IMR-90 (cell line): ENCODE data around the gene ASB7. TPM values are rescaled to one million over a fixed set of nuclear protein-coding genes. Genes with fewer than 3 reads are reported as not detected.

Experiments used
- ATAC-seq: fragments of 200-7000 bp; cut with Tn5 transposase; 2 replicates; pipeline ENCODE4 v1.9.1; 2020; ENCODE audit warnings: low read depth, mild to moderate bottlenecking, moderate library complexity
- BruUV-seq: library from RNA; stranded (reverse); fragments of 400-500 nt; replicated peaks from 2 replicates; lab custom pipeline; 2021; lab: Mats Ljungman, UMichigan
- CTCF ChIA-PET: fragments of 300-600 bp; formaldehyde crosslinking; extraction: SDS; loops from one replicate; lab custom pipeline; 2021; ENCODE audit warnings: antibody characterized with exemption; lab: Yijun Ruan, JAX
- POLR2A ChIA-PET: fragments of 300-600 bp; sonication (Branson Sonifier 250); formaldehyde crosslinking; loops from one replicate; lab custom pipeline; 2022; ENCODE audit warnings: antibody characterized with exemption; ENCODE audit not compliant: unreplicated experiment; lab: Charles Lee
- DNase-seq: peaks from one replicate; pipeline ENCODE4 v3.0.0; 2013
- H2AFZ ChIP-seq: replicated peaks from 2 replicates; pipeline ENCODE3; 2013; ENCODE audit warnings: low read length, mild to moderate bottlenecking; ENCODE audit not compliant: poor library complexity
- H2AK5ac ChIP-seq: 2 replicates; pipeline ENCODE4 v1.6.1; 2013; ENCODE audit warnings: low read depth, low read length, inconsistent platforms
- H2AK9ac ChIP-seq: replicated peaks from 2 replicates; pipeline ENCODE3; 2013; ENCODE audit warnings: mild to moderate bottlenecking, low read depth, low read length, moderate library complexity; ENCODE audit not compliant: poor library complexity
- H2BK120ac ChIP-seq: 2 replicates; pipeline ENCODE4 v1.6.1; 2013; ENCODE audit warnings: low read depth, low read length, inconsistent platforms
- H2BK15ac ChIP-seq: 3 replicates; pipeline ENCODE4 v1.6.1; 2013; ENCODE audit warnings: low read depth, low read length, inconsistent platforms
- H2BK20ac ChIP-seq: 2 replicates; pipeline ENCODE4 v1.6.1; 2013; ENCODE audit warnings: low read depth, mild to moderate bottlenecking, inconsistent platforms, low read length, moderate library complexity
- H2BK5ac ChIP-seq: 2 replicates; pipeline ENCODE4 v1.6.1; 2013; ENCODE audit warnings: mild to moderate bottlenecking, low read depth, low read length, inconsistent platforms; ENCODE audit not compliant: poor library complexity, severe bottlenecking
- H3K14ac ChIP-seq: replicated peaks from 2 replicates; pipeline ENCODE4 v1.6.1; 2013; ENCODE audit warnings: low read depth, low read length, inconsistent platforms
- H3K18ac ChIP-seq: 2 replicates; pipeline ENCODE4 v1.6.1; 2013; ENCODE audit warnings: low read depth, low read length, control low read depth
- H3K23ac ChIP-seq: 2 replicates; pipeline ENCODE4 v1.6.1; 2013; ENCODE audit warnings: low read depth, low read length, inconsistent platforms
- H3K27ac ChIP-seq: 2 replicates; pipeline ENCODE4 v1.5.1; 2013; ENCODE audit warnings: mild to moderate bottlenecking, control low read depth, low read length; ENCODE audit not compliant: insufficient read depth
- H3K27me3 ChIP-seq: 2 replicates; pipeline ENCODE4 v1.6.1; 2013; ENCODE audit warnings: low read length; ENCODE audit not compliant: control insufficient read depth, insufficient read depth
- H3K36me3 ChIP-seq: 2 replicates; pipeline ENCODE4 v1.6.1; 2013; ENCODE audit warnings: low read length, mixed read lengths; ENCODE audit not compliant: control insufficient read depth, insufficient read depth
- H3K4ac ChIP-seq: 2 replicates; pipeline ENCODE4 v1.6.1; 2013; ENCODE audit warnings: low read depth, low read length, inconsistent platforms
- H3K4me1 ChIP-seq: 2 replicates; pipeline ENCODE4 v1.6.1; 2013; ENCODE audit warnings: low read length, mixed read lengths; ENCODE audit not compliant: control insufficient read depth, insufficient read depth
- H3K4me2 ChIP-seq: 2 replicates; pipeline ENCODE4 v1.6.1; 2013; ENCODE audit warnings: low read depth, mild to moderate bottlenecking, control low read depth, low read length, moderate library complexity
- H3K4me3 ChIP-seq: 2 replicates; pipeline ENCODE4 v1.5.1; 2013; ENCODE audit warnings: low read depth, mild to moderate bottlenecking, control low read depth, low read length, moderate library complexity; ENCODE audit not compliant: insufficient read depth
- H3K56ac ChIP-seq: 2 replicates; pipeline ENCODE4 v1.6.1; 2013; ENCODE audit warnings: low read length, inconsistent platforms; ENCODE audit not compliant: insufficient read depth; ENCODE audit errors: extremely low read depth
- H3K79me1 ChIP-seq, 2 experiments: 2 replicates each; pipeline ENCODE4 v1.6.1; 2013; ENCODE audit warnings: low read length in 2 of 2, inconsistent platforms in 1 of 2, low read depth in 1 of 2
- H3K9ac ChIP-seq: 2 replicates; pipeline ENCODE4 v1.6.1; 2013; ENCODE audit warnings: low read depth, low read length, control low read depth
- H3K9me1 ChIP-seq: 2 replicates; pipeline ENCODE4 v1.6.1; 2013; ENCODE audit warnings: low read length, inconsistent platforms; ENCODE audit not compliant: insufficient read depth
- H3K9me3 ChIP-seq: 2 replicates; pipeline ENCODE4 v1.6.1; 2013; ENCODE audit warnings: low read length; ENCODE audit not compliant: control insufficient read depth, insufficient read depth
- H4K20me1 ChIP-seq: 2 replicates; pipeline ENCODE4 v1.6.1; 2013; ENCODE audit warnings: low read length, inconsistent platforms; ENCODE audit not compliant: insufficient read depth
- H4K5ac ChIP-seq: 2 replicates; pipeline ENCODE4 v1.6.1; 2013; ENCODE audit warnings: mild to moderate bottlenecking, low read depth, low read length, control low read depth
- H4K8ac ChIP-seq, 2 experiments: 2 replicates each; pipeline ENCODE4 v1.6.1; 2013; ENCODE audit warnings: low read depth in 2 of 2, low read length in 2 of 2, control low read depth in 1 of 2, inconsistent platforms in 1 of 2
- H4K91ac ChIP-seq: 2 replicates; pipeline ENCODE4 v1.6.1; 2013; ENCODE audit warnings: low read depth, low read length, inconsistent platforms; ENCODE audit not compliant: insufficient read depth
- POLR2A ChIP-seq: IDR thresholded peaks from 2 replicates; pipeline ENCODE4 v1.6.1; 2012; ENCODE audit warnings: mild to moderate bottlenecking, low read depth, low read length
- RAD21 ChIP-seq: IDR thresholded peaks from 2 replicates; pipeline ENCODE4 v1.6.1; 2012; ENCODE audit warnings: low read length, improper control_type of control experiment
- SMC3 ChIP-seq: fragments of 150-350 bp; IDR thresholded peaks from 2 replicates; pipeline ENCODE4 v1.6.1; 2016; ENCODE audit warnings: low read depth, mild to moderate bottlenecking, antibody characterized with exemption, low read length, moderate library complexity
- WGBS, 2 experiments: methylation state at CpG; one replicate each; pipeline versions ENCODE4 v1.1.5 to v1.1.7; 2013; ENCODE audit warnings: missing lambda C conversion rate in 2 of 2; ENCODE audit not compliant: insufficient read length in 1 of 2; ENCODE audit errors: extremely low coverage in 2 of 2; 5-methylcytosine and 5-hydroxymethylcytosine counted together
- dilution Hi-C: fragments of 300-500 bp; cut with HindIII; formaldehyde crosslinking; loops from one replicate; pipeline ENCODE4 v1.14.3; 2018; ENCODE audit warnings: low sequenced_read_pairs; ENCODE audit not compliant: unreplicated experiment
- in situ Hi-C: fragments of 300-500 bp; cut with MboI; formaldehyde crosslinking; loops from 3 replicates; pipeline ENCODE4 v1.14.3; 2019; ENCODE audit warnings: low sequenced_read_pairs, inconsistent platforms, mixed read lengths
- intact Hi-C: fragments of 100-400 bp; cut with micrococcal nuclease; formaldehyde crosslinking; loops from 2 replicates; pipeline ENCODE4 v1.10.0; 2022
- polyA plus RNA-seq, 3 experiments: library from polyadenylated mRNA; depleted of rRNA; stranded (reverse); fragments of >200 nt; gene quantifications; 2 replicates each; pipeline ENCODE4 v1.2.3, GENCODE V29; 2012; ENCODE audit warnings: low replicate concordance in 1 of 3
- total RNA-seq: library from RNA; depleted of rRNA; stranded (reverse); fragments of >200 nt; gene quantifications from 2 replicates; pipeline ENCODE4 v1.2.3, GENCODE V29; 2012
- TF ChIP-seq, protein P1 (sequence below): conservative IDR thresholded peaks from 2 replicates; pipeline ENCODE4 v1.5.1; 2012; ENCODE audit warnings: mild to moderate bottlenecking, low read depth, low read length, improper control_type of control experiment
- TF ChIP-seq, protein P2 (sequence below): fragments of 150-350 bp; IDR thresholded peaks from 2 replicates; pipeline ENCODE4 v1.6.1; 2016; ENCODE audit warnings: low read depth, mild to moderate bottlenecking, low read length, moderate library complexity, borderline replicate concordance

The ASB7 gene
- total and polyA plus RNA-seq, 2 of the 4 experiments (the other 2 are of a cell fraction): 7.7 to 16.7 TPM

DNA sequence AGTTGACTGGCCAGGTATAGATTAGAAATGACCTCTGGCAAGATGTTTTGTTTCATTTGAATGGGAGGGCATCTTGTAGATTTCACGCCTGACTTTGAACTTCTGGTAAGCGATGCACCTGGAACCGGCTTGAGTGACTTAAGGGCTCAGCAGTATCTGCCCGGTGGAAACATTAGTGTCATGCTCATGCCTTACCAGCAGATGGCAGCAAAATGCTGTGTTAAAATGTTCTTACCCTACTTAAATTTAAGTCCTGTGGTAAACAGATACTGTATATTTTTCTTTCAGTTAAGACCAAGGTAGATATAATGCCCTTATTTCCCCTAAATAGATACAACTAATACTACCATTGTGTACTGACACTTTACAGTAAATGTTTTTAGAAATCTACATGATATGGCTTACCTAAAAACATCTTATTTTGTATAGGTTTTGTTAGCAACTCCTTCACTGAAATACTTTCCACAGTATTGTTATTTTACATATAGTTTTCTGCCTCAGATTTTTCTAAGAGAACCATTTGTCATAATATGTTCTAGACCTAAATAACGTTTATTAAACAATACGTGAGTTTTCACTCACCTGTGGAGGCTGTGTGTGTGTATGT, 25.5 kb downstream of the ASB7 start:
- POLR2A ChIA-PET: no interaction called here
- H3K4me3 ChIP-seq: no peak overlapping the region
- no peak overlapping the region for H3K27ac ChIP-seq
- peak; percentile 82 for DNase-seq
- H3K9ac ChIP-seq: no peak overlapping the region
- no peak overlapping the region for H3K14ac ChIP-seq
- no peak overlapping the region for H3K4ac ChIP-seq
- no peaks in the 10 kb centered on the region for H3K27me3 ChIP-seq
- intact Hi-C loops (loop anchor here (1.0 to 5.0 kb wide), 4 partner anchors 245 to 629 kb away; no protein-coding TSS in a partner anchor), in situ Hi-C loops (no loop called here), dilution Hi-C loops (loop anchor here (25.0 kb wide), 1 partner anchor 384 kb away; no protein-coding TSS in a partner anchor)
- no peak overlapping the region for H4K5ac ChIP-seq
- no peaks in the 10 kb centered on the region for H3K9me1 ChIP-seq
- TF ChIP-seq POLR2A (0 out of 2 replicates have a peak, but pooled peaks have one; percentile 23), SMC3 (peak; percentile 91), RAD21 (peak; percentile 86)
- TF ChIP-seq, protein P1, sequence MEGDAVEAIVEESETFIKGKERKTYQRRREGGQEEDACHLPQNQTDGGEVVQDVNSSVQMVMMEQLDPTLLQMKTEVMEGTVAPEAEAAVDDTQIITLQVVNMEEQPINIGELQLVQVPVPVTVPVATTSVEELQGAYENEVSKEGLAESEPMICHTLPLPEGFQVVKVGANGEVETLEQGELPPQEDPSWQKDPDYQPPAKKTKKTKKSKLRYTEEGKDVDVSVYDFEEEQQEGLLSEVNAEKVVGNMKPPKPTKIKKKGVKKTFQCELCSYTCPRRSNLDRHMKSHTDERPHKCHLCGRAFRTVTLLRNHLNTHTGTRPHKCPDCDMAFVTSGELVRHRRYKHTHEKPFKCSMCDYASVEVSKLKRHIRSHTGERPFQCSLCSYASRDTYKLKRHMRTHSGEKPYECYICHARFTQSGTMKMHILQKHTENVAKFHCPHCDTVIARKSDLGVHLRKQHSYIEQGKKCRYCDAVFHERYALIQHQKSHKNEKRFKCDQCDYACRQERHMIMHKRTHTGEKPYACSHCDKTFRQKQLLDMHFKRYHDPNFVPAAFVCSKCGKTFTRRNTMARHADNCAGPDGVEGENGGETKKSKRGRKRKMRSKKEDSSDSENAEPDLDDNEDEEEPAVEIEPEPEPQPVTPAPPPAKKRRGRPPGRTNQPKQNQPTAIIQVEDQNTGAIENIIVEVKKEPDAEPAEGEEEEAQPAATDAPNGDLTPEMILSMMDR: peak; percentile 86
- TF ChIP-seq, protein P2, sequence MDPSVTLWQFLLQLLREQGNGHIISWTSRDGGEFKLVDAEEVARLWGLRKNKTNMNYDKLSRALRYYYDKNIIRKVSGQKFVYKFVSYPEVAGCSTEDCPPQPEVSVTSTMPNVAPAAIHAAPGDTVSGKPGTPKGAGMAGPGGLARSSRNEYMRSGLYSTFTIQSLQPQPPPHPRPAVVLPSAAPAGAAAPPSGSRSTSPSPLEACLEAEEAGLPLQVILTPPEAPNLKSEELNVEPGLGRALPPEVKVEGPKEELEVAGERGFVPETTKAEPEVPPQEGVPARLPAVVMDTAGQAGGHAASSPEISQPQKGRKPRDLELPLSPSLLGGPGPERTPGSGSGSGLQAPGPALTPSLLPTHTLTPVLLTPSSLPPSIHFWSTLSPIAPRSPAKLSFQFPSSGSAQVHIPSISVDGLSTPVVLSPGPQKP: no peak
- no peak overlapping the region for H2BK120ac ChIP-seq
- H4K8ac ChIP-seq: no peak overlapping the region
- WGBS, 2 experiments: no CpG with 5 or more reads among the region's 6 CpGs
- no peak overlapping the region for H2BK15ac ChIP-seq
- H2AK5ac ChIP-seq: no peak overlapping the region
- H3K9me3 ChIP-seq: no peaks in the 10 kb centered on the region
- no peak overlapping the region for H4K91ac ChIP-seq
- no peak overlapping the region for H2BK20ac ChIP-seq
- ATAC-seq: peak; percentile 98
- H3K79me1 ChIP-seq: peaks cover 12 to 25% of the 10 kb centered on the region in 2 experiments
- no peak overlapping the region for H3K18ac ChIP-seq
- no TSS peak for BruUV-seq
- H3K4me1 ChIP-seq: no peaks in the 10 kb centered on the region
- H3K36me3 ChIP-seq: peaks cover 18% of the 10 kb centered on the region
- no peak overlapping the region for H2AFZ ChIP-seq
- CTCF ChIA-PET: interaction anchor here (0.9 kb wide), 1 partner anchor 9 kb away, joined by 4 read pairs; no protein-coding TSS in a partner anchor
- no peak overlapping the region for H3K23ac ChIP-seq
- no peak overlapping the region for H2AK9ac ChIP-seq
- no peak overlapping the region for H3K56ac ChIP-seq
- 0 out of 2 replicates have a peak, but pooled peaks cover 2% of the 10 kb centered on the region for H4K20me1 ChIP-seq
- no peak overlapping the region for H2BK5ac ChIP-seq
- H3K4me2 ChIP-seq: no peak overlapping the region
